H1 (cell line): ENCODE results near the gene SLCO4A1. TPM values are rescaled to one million over a fixed set of nuclear protein-coding genes. Genes with fewer than 3 reads are reported as not detected.

Experiments
- CTCF ChIA-PET: fragments of 300-600 bp; sonication (Branson Sonifier 250); formaldehyde crosslinking; loops from one replicate; lab custom pipeline; 2021; ENCODE audit not compliant: partially characterized antibody; lab: Charles Lee
- POLR2A ChIA-PET: fragments of 300-600 bp; sonication (Branson Sonifier 250); formaldehyde crosslinking; loops from one replicate; lab custom pipeline; 2021; ENCODE audit warnings: inconsistent platforms; ENCODE audit not compliant: partially characterized antibody; lab: Charles Lee
- DNase-seq, 2 experiments: peaks; one replicate each; pipeline versions ENCODE4 v3.0.0 to v3.0.0-alpha.2; 2010 to 2022; ENCODE audit warnings: low spot score in 2 of 2, low read depth in 1 of 2, mixed read lengths in 1 of 2
- FAIRE-seq: peaks from 2 replicates; lab custom pipeline; 2011; peaks lifted over from hg19 to GRCh38; lab: Jason Lieb, UNC
- H2AFZ ChIP-seq: 2 replicates; pipeline ENCODE4 v1.8.1; 2012; ENCODE audit warnings: low read length, inconsistent platforms
- H2AK5ac ChIP-seq: 2 replicates; pipeline ENCODE4 v1.6.1; 2013; ENCODE audit warnings: low read depth, low read length
- H2BK120ac ChIP-seq: replicated peaks from 2 replicates; pipeline ENCODE3; 2013; ENCODE audit warnings: low read depth, low read length, inconsistent platforms
- H2BK12ac ChIP-seq: 2 replicates; pipeline ENCODE4 v1.6.1; 2013; ENCODE audit warnings: low read depth, low read length
- H2BK15ac ChIP-seq: 2 replicates; pipeline ENCODE4 v1.6.1; 2013; ENCODE audit warnings: low read length
- H2BK20ac ChIP-seq: 2 replicates; pipeline ENCODE4 v1.6.1; 2013; ENCODE audit warnings: low read length
- H2BK5ac ChIP-seq: 2 replicates; pipeline ENCODE4 v1.6.1; 2013; ENCODE audit warnings: low read depth, low read length
- H3K14ac ChIP-seq: 2 replicates; pipeline ENCODE4 v1.6.1; 2013; ENCODE audit warnings: inconsistent platforms; ENCODE audit not compliant: insufficient read length
- H3K18ac ChIP-seq: 2 replicates; pipeline ENCODE4 v1.6.1; 2013; ENCODE audit warnings: low read length; ENCODE audit errors: extremely low read depth
- H3K23ac ChIP-seq: 2 replicates; pipeline ENCODE4 v1.6.1; 2013; ENCODE audit warnings: inconsistent platforms; ENCODE audit not compliant: insufficient read length
- H3K23me2 ChIP-seq: 2 replicates; pipeline ENCODE4 v1.6.1; 2013; ENCODE audit warnings: low read depth, low read length
- H3K27ac ChIP-seq: 2 replicates; pipeline ENCODE4 v1.6.1; 2011; ENCODE audit warnings: low read depth, low read length, inconsistent platforms
- H3K27me3 ChIP-seq, 4 experiments: replicated peaks in 1 of 4; 1 replicate in 1 of 4; 2 replicates in 3 of 4; pipeline versions ENCODE4 v1.6.1 to v1.8.1; 2011 to 2013; ENCODE audit warnings: low read length in 3 of 4, mild to moderate bottlenecking in 3 of 4, inconsistent platforms in 2 of 4, mixed read lengths in 2 of 4, moderate library complexity in 1 of 4; ENCODE audit not compliant: control insufficient read depth in 3 of 4, insufficient read depth in 3 of 4; ENCODE audit errors: extremely low read depth in 1 of 4
- H3K36me3 ChIP-seq, 4 experiments: 2 replicates each; pipeline versions ENCODE4 v1.6.1 to v1.8.1; 2011 to 2013; ENCODE audit warnings: mild to moderate bottlenecking in 4 of 4, low read length in 3 of 4, moderate library complexity in 2 of 4, control low read depth in 1 of 4, inconsistent platforms in 1 of 4; ENCODE audit not compliant: insufficient read depth in 4 of 4, control insufficient read depth in 2 of 4
- H3K4ac ChIP-seq: replicated peaks from 2 replicates; pipeline ENCODE3; 2013; ENCODE audit warnings: low read length, low read depth, mixed read lengths, inconsistent platforms; ENCODE audit not compliant: insufficient read length
- H3K4me1 ChIP-seq, 4 experiments: replicated peaks in 1 of 4; 1 replicate in 1 of 4; 2 replicates in 3 of 4; pipeline versions ENCODE4 v1.6.1 to v1.8.1; 2011 to 2013; ENCODE audit warnings: low read length in 3 of 4, inconsistent platforms in 2 of 4, mixed read lengths in 1 of 4; ENCODE audit not compliant: insufficient read depth in 4 of 4, control insufficient read depth in 3 of 4
- H3K4me2 ChIP-seq, 2 experiments: 2 replicates each; pipeline versions ENCODE4 v1.6.1 to v1.8.1; 2011 to 2013; ENCODE audit warnings: low read depth in 2 of 2, low read length in 2 of 2, control low read depth in 1 of 2, inconsistent platforms in 1 of 2, mild to moderate bottlenecking in 1 of 2; ENCODE audit not compliant: insufficient read depth in 1 of 2
- H3K4me3 ChIP-seq, 4 experiments: fragments of 200-600, 300-600 bp in 1 of 4; sonication (generic), shearing (Covaris generic), sonication (Bioruptor Twin) in 1 of 4; 2 replicates each; pipeline versions ENCODE4 v1.5.1 to v1.8.1; 2011 to 2016; ENCODE audit warnings: low read length in 4 of 4, low read depth in 3 of 4, control low read depth in 2 of 4, inconsistent platforms in 2 of 4, mild to moderate bottlenecking in 2 of 4, mixed read lengths in 1 of 4, moderate library complexity in 1 of 4; ENCODE audit not compliant: insufficient read depth in 2 of 4; ENCODE audit errors: extremely low read depth in 1 of 4
- H3K56ac ChIP-seq: replicated peaks from 2 replicates; pipeline ENCODE3; 2013; ENCODE audit warnings: low read depth, mild to moderate bottlenecking, mixed read lengths, low read length, inconsistent platforms; ENCODE audit not compliant: insufficient read length
- H3K79me1 ChIP-seq: 2 replicates; pipeline ENCODE4 v1.6.1; 2013; ENCODE audit warnings: low read depth, low read length, control low read depth
- H3K79me2 ChIP-seq, 2 experiments: 2 replicates each; pipeline versions ENCODE4 v1.6.1 to v1.8.1; 2012 to 2013; ENCODE audit warnings: low read length in 2 of 2, mild to moderate bottlenecking in 2 of 2, inconsistent platforms in 1 of 2; ENCODE audit not compliant: insufficient read depth in 2 of 2, control insufficient read depth in 1 of 2
- H3K9ac ChIP-seq, 4 experiments: replicated peaks in 1 of 4; 1 replicate in 1 of 4; 2 replicates in 3 of 4; pipeline versions ENCODE4 v1.6.1 to v1.8.1; 2011 to 2013; ENCODE audit warnings: low read depth in 3 of 4, low read length in 3 of 4, control low read depth in 2 of 4, mild to moderate bottlenecking in 2 of 4, moderate library complexity in 2 of 4, inconsistent platforms in 1 of 4; ENCODE audit errors: extremely low read depth in 1 of 4
- H3K9me3 ChIP-seq, 2 experiments: 2 replicates each; pipeline versions ENCODE4 v1.6.1 to v1.8.1; 2012 to 2013; ENCODE audit warnings: mild to moderate bottlenecking in 2 of 2, moderate library complexity in 2 of 2, control low read depth in 1 of 2, inconsistent platforms in 1 of 2, low read depth in 1 of 2, low read length in 1 of 2, mixed read lengths in 1 of 2; ENCODE audit not compliant: insufficient read depth in 2 of 2
- H4K20me1 ChIP-seq, 2 experiments: replicated peaks in 1 of 2; 2 replicates each; pipeline versions ENCODE3 to v1.8.1; 2011 to 2013; ENCODE audit warnings: inconsistent platforms in 2 of 2, low read length in 2 of 2, mild to moderate bottlenecking in 1 of 2; ENCODE audit not compliant: insufficient read depth in 2 of 2, control insufficient read depth in 1 of 2
- H4K5ac ChIP-seq: 2 replicates; pipeline ENCODE4 v1.6.1; 2013; ENCODE audit warnings: low read length, low read depth, mixed read lengths, inconsistent platforms; ENCODE audit not compliant: insufficient read length
- H4K8ac ChIP-seq: 2 replicates; pipeline ENCODE4 v1.8.0; 2013; ENCODE audit warnings: mild to moderate bottlenecking, moderate library complexity, low read length, inconsistent platforms; ENCODE audit not compliant: insufficient read depth; ENCODE audit errors: extremely low read depth
- H4K91ac ChIP-seq: replicated peaks from 2 replicates; pipeline ENCODE3; 2013; ENCODE audit warnings: low read length, mixed read lengths, inconsistent platforms; ENCODE audit not compliant: insufficient read length
- ASH2L ChIP-seq: fragments of 200-600, 300-600 bp; sonication (generic); IDR thresholded peaks from one replicate; pipeline ENCODE4 v1.7.1; 2017; ENCODE audit warnings: low read length
- CTBP2 ChIP-seq: IDR thresholded peaks from 2 replicates; pipeline ENCODE4 v1.7.0; 2011; ENCODE audit warnings: borderline replicate concordance, mild to moderate bottlenecking, moderate library complexity, mixed read lengths, low read length; ENCODE audit not compliant: insufficient read depth, insufficient read length
- HDAC6 ChIP-seq: IDR thresholded peaks from one replicate; pipeline ENCODE4 v1.7.1; 2012; ENCODE audit warnings: low read depth, mild to moderate bottlenecking, inconsistent platforms, low read length, moderate library complexity
- KDM1A ChIP-seq: fragments of 200-600, 300-600 bp; sonication (generic); IDR thresholded peaks from 2 replicates; pipeline ENCODE4 v1.7.1; 2016; ENCODE audit warnings: mild to moderate bottlenecking, low read length, borderline replicate concordance
- NRF1 ChIP-seq: IDR thresholded peaks from 2 replicates; pipeline ENCODE4 v1.6.1; 2011; ENCODE audit warnings: mild to moderate bottlenecking, low read depth, low read length, improper control_type of control experiment
- PHF8 ChIP-seq: fragments of 200-600 bp; sonication (generic); conservative IDR thresholded peaks from 2 replicates; pipeline ENCODE4 v1.7.1; 2012; ENCODE audit warnings: low read depth, mild to moderate bottlenecking, inconsistent platforms, low read length, moderate library complexity
- POLR2AphosphoS5 ChIP-seq: IDR thresholded peaks from 2 replicates; pipeline ENCODE4 v1.6.1; 2011; ENCODE audit warnings: low read depth, low read length
- POU5F1 ChIP-seq: IDR thresholded peaks from 2 replicates; pipeline ENCODE4 v1.6.1; 2011; ENCODE audit warnings: low read depth, mild to moderate bottlenecking, low read length, moderate library complexity
- TCF12 ChIP-seq: IDR thresholded peaks from 2 replicates; pipeline ENCODE4 v1.6.1; 2011; ENCODE audit warnings: low read depth, mild to moderate bottlenecking, low read length
- TEAD4 ChIP-seq: IDR thresholded peaks from 2 replicates; pipeline ENCODE4 v1.6.1; 2012; ENCODE audit warnings: low read depth, low read length, inconsistent platforms, mixed read lengths
- WGBS, 2 experiments: shearing (Covaris generic) in 1 of 2; methylation state at CpG; one replicate each; pipeline versions ENCODE4 v1.1.6 to v1.1.7; 2013 to 2015; ENCODE audit warnings: low lambda C conversion rate in 2 of 2, mixed read lengths in 2 of 2, inconsistent platforms in 1 of 2, low coverage in 1 of 2, missing lambda C conversion rate in 1 of 2; ENCODE audit not compliant: insufficient replicate concordance in 2 of 2, insufficient coverage in 1 of 2, insufficient read length in 1 of 2; ENCODE audit errors: extremely low coverage in 1 of 2, missing lambda C conversion rate in 1 of 2; 5-methylcytosine and 5-hydroxymethylcytosine counted together
- polyA plus RNA-seq, 7 experiments: library from polyadenylated mRNA; depleted of rRNA in 3 of 7; stranded (reverse) in 5 of 7; unstranded in 2 of 7; fragments of >200 nt in 5 of 7; fragments of 200-250 nt in 2 of 7; gene quantifications; 1 replicate in 5 of 7; 2 replicates in 1 of 7; 4 replicates in 1 of 7; pipeline versions ENCODE4 v1.2.1 to v1.2.3, GENCODE V29; 2011 to 2013; ENCODE audit warnings: missing spikeins in 2 of 7, mixed read lengths in 2 of 7
- total RNA-seq: library from RNA; stranded (reverse); fragmentation: NEBNext Ultra II Directional; extraction: Animal tissue kit (Norgen Biotek cat#: 25700); gene quantifications from 2 replicates; pipeline ENCODE4 v1.2.1, GENCODE V29; 2021

The SLCO4A1 gene
- total and polyA plus RNA-seq, 2 of the 8 experiments (the other 6 are each of a cell fraction or from before 2014, with no cell fraction given), result 10.5 to 18.5 TPM

- peak overlapping the region in 1 of 2 experiments; percentile 80; a peak in 2 of 4 replicates for H3K4me2 ChIP-seq
- WGBS, 2 experiments, result 85% methylated on average over 22 of the region's 23 CpGs; no CpG with 5 or more reads in 1 of the 2 experiments
- peaks cover 0 to 14% (median 0%) of the 10 kb centered on the region in 4 experiments; a peak in 2 of 7 replicates for H3K4me1 ChIP-seq
- no peak overlapping the region for H3K56ac ChIP-seq
- H3K23ac ChIP-seq, result no peak overlapping the region
- H4K8ac ChIP-seq, result no peak overlapping the region
- POLR2A ChIA-PET, result interaction anchor here (1.2 to 3.7 kb wide), 2 partner anchors 147 to 171 kb away, joined by 3 to 11 read pairs; no protein-coding TSS in a partner anchor
- no peak overlapping the region for H4K91ac ChIP-seq
- H4K5ac ChIP-seq, result no peak overlapping the region
- peaks cover 3 to 43% (median 33%) of the 10 kb centered on the region in 4 experiments; a peak in 6 of 7 replicates for H3K27me3 ChIP-seq
- H2BK20ac ChIP-seq, result no peak overlapping the region
- CTCF ChIA-PET, result interaction anchor here (0.6 to 2.2 kb wide), 10 partner anchors 7 to 249 kb away, joined by 3 to 6 read pairs (median 4); no protein-coding TSS in a partner anchor
- H3K9me3 ChIP-seq, result no peaks in the 10 kb centered on the region
- H3K4ac ChIP-seq, result no peak overlapping the region
- peaks cover 15% of the 10 kb centered on the region; the same call in 1 of the 2 replicates for H3K23me2 ChIP-seq
- no peak overlapping the region for H3K14ac ChIP-seq
- no peak overlapping the region for H3K18ac ChIP-seq
- H3K27ac ChIP-seq, result no peak overlapping the region
- TF ChIP-seq ASH2L, result no peak
- no peak for TF ChIP-seq TEAD4
- no peak for TF ChIP-seq KDM1A
- no peak for TF ChIP-seq PHF8
- TF ChIP-seq POU5F1, result no peak
- no peak for TF ChIP-seq NRF1
- no peak for TF ChIP-seq POLR2AphosphoS5
- TF ChIP-seq TCF12, result no peak
- no peak for TF ChIP-seq HDAC6
- no peak for TF ChIP-seq CTBP2
- H3K9ac ChIP-seq, result no peak overlapping the region
- H2BK120ac ChIP-seq, result no peak overlapping the region
- H3K79me2 ChIP-seq, result peaks cover 5 to 31% of the 10 kb centered on the region in 2 experiments; a peak in 2 of 4 replicates
- no peaks in the 10 kb centered on the region for H3K36me3 ChIP-seq
- peaks cover 24% of the 10 kb centered on the region for H3K79me1 ChIP-seq
- FAIRE-seq, result no peak
- H2AFZ ChIP-seq, result no peak overlapping the region
- H2BK15ac ChIP-seq, result no peak overlapping the region
- DNase-seq, result no peak
- H2AK5ac ChIP-seq, result 0 out of 2 replicates have a peak overlapping the region, but pooled peaks have one; percentile 56
- no peak overlapping the region; the same call in 1 of the 2 replicates for H2BK12ac ChIP-seq
- H2BK5ac ChIP-seq, result no peak overlapping the region
- peaks cover 14 to 40% of the 10 kb centered on the region in 2 experiments for H4K20me1 ChIP-seq
- no peak overlapping the region for H3K4me3 ChIP-seq
Observed at GRCh38 chr20:62644044-62644795, 1.9 kb downstream of the SLCO4A1 start.
